ENCODE results near the gene IL22RA2.
"Not testable (repeated sequence)": the region's sequence is repeated elsewhere in the genome, so short reads cannot be mapped to it uniquely, and the experiment has no call there.

Gene IL22RA2

DNA sequence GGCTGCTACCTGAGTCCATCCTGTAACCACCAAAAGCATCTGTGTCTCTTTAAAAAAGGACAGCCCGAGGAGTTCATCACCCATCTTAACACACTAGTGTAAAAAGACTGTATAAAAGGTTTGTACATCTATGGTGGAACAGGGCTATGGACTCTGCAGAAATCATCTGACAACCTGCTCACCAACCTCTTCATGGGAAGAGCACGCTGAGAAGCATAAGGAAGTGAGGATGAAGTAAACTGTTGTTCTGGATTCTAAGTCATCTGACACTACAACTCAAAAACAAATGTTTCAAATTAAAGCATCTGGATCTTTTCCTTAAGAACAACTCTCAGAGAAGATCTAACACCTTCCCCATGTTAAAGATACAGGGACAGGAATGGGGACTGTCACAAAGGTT lies 40.4 kb upstream of the IL22RA2 start:
- Histone ChIP-seq H3K27ac (ENCODE audit: low read depth, low read length) (no peak overlapping the region), H3K9ac (ENCODE audit: low read length) (no peak overlapping the region), H3K36me3 (ENCODE audit: control insufficient read depth, insufficient read depth, low read length) (peaks cover 51% of the 10 kb centered on the region), H3K4me3 (ENCODE audit: low read depth, low read length) (no peak overlapping the region), H3K27me3 (ENCODE audit: control insufficient read depth, insufficient read depth, low read length) (no peaks in the 10 kb centered on the region), H3K9me3 (ENCODE audit: control insufficient read depth, insufficient read depth, low read depth, low read length) (peaks cover 37% of the 10 kb centered on the region), H3K4me1 (ENCODE audit: control insufficient read depth, insufficient read depth, low read length) (peaks cover 13% of the 10 kb centered on the region)

DNA sequence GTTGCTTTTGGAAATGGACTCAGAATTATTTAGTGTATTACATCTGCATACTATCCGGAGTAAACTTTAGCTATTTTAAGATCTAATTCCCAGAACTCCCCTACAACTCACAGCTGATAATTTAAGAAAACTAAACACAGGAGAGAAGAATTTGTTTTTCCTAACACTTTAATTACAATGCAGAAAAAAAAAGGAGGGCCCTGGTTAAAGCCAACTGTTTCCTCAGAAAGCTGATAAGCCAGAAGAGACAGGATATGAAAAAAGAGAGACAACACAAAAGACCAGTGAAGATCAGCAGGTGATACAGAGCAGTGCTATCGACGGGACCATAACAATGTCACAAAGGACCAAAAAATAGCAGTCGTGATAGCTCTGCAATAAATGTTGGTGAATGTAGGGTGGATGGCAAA lies 39.9 kb upstream of the IL22RA2 start:
- peaks cover 41% of the 10 kb centered on the region for H3K9me3 ChIP-seq (ENCODE audit: control insufficient read depth, insufficient read depth, low read depth, low read length)
- no peak overlapping the region for H3K9ac ChIP-seq (ENCODE audit: low read length)
- no peaks in the 10 kb centered on the region for H3K27me3 ChIP-seq (ENCODE audit: control insufficient read depth, insufficient read depth, low read length)
- no peak overlapping the region for H3K4me3 ChIP-seq (ENCODE audit: low read depth, low read length)
- H3K4me1 ChIP-seq (ENCODE audit: control insufficient read depth, insufficient read depth, low read length): peaks cover 13% of the 10 kb centered on the region
- peaks cover 54% of the 10 kb centered on the region for H3K36me3 ChIP-seq (ENCODE audit: control insufficient read depth, insufficient read depth, low read length)
- no peak overlapping the region for H3K27ac ChIP-seq (ENCODE audit: low read depth, low read length)

DNA sequence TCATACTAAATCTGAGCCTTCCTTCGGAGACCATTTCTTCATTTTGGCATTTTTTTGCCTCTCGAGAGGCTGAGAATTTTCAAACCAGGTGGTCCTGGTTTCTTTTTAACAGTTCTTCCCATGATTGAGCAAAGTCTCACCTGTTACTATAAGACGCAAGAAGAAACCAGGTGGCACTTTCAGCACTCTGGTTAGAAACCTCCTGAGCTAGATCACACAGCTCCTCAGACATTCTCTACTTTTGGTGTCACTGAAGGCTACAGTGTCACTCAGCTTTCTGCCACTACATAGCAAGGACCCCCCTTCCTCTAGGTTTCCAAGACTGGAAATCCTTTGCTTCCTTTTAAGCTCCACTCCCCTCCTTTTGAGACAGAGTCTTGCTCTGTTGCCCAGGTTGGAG lies 38.5 kb upstream of the IL22RA2 start:
- Histone ChIP-seq H3K27me3 (ENCODE audit: control insufficient read depth, insufficient read depth, low read length) (no peaks in the 10 kb centered on the region), H3K4me1 (ENCODE audit: control insufficient read depth, insufficient read depth, low read length) (0 out of 2 replicates have a peak, but pooled peaks cover 2% of the 10 kb centered on the region), H3K9ac (ENCODE audit: low read length) (no peak overlapping the region), H3K27ac (ENCODE audit: low read depth, low read length) (no peak overlapping the region), H3K36me3 (ENCODE audit: control insufficient read depth, insufficient read depth, low read length) (peaks cover 54% of the 10 kb centered on the region), H3K4me3 (ENCODE audit: low read depth, low read length) (no peak overlapping the region), H3K9me3 (ENCODE audit: control insufficient read depth, insufficient read depth, low read depth, low read length) (peaks cover 52% of the 10 kb centered on the region)

DNA sequence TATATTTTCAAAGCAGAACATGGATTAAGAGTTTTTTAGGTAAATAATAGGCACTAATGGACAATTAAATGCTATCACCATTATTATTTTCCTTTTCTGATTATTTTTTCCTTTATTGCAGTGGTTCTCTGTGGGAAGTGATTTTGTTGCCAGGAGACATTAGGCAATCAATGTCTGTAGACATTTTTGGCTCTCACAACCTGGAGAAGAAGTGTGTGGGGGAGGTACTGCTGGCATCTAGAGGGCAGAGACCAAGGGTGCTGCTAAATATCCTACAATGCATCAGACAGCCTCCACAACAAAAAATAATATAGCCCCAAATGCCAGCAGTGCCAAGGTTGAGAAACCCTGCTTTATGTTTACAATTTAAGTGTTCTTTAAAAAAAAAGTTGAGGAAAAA lies 37.5 kb upstream of the IL22RA2 start:
- H3K4me3 ChIP-seq (ENCODE audit: low read depth, low read length): no peak overlapping the region
- H3K27ac ChIP-seq (ENCODE audit: low read depth, low read length): no peak overlapping the region
- no peak overlapping the region for H3K9ac ChIP-seq (ENCODE audit: low read length)
- peaks cover 63% of the 10 kb centered on the region for H3K36me3 ChIP-seq (ENCODE audit: control insufficient read depth, insufficient read depth, low read length)
- H3K9me3 ChIP-seq (ENCODE audit: control insufficient read depth, insufficient read depth, low read depth, low read length): peaks cover 52% of the 10 kb centered on the region
- no peaks in the 10 kb centered on the region for H3K4me1 ChIP-seq (ENCODE audit: control insufficient read depth, insufficient read depth, low read length)
- no peaks in the 10 kb centered on the region for H3K27me3 ChIP-seq (ENCODE audit: control insufficient read depth, insufficient read depth, low read length)

DNA sequence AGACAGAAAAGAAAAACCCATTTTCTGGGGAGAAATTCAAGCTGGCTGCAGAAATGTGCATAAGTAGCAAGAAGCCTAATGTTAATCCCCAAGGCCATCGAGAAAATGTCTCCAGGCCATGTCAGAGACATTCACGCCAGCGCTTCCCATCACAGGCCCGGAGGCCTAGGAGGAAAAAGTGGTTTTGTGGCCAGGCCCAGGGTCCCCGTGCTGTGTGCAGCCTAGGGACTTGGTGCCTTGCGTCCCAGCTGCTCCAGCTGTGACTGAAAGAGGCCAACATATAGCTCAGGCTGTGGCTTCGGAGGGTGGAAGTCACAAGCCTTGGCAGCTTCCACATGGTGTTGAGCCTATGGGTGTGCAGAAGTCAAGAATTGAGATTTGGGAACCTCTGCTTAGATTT lies 34.8 kb upstream of the IL22RA2 start:
- no peaks in the 10 kb centered on the region for H3K27me3 ChIP-seq (ENCODE audit: control insufficient read depth, insufficient read depth, low read length)
- no peak overlapping the region for H3K9ac ChIP-seq (ENCODE audit: low read length)
- H3K27ac ChIP-seq (ENCODE audit: low read depth, low read length): no peak overlapping the region
- H3K4me1 ChIP-seq (ENCODE audit: control insufficient read depth, insufficient read depth, low read length): no peaks in the 10 kb centered on the region
- peaks cover 70% of the 10 kb centered on the region for H3K36me3 ChIP-seq (ENCODE audit: control insufficient read depth, insufficient read depth, low read length)
- no peak overlapping the region for H3K4me3 ChIP-seq (ENCODE audit: low read depth, low read length)
- H3K9me3 ChIP-seq (ENCODE audit: control insufficient read depth, insufficient read depth, low read depth, low read length): peaks cover 48% of the 10 kb centered on the region

DNA sequence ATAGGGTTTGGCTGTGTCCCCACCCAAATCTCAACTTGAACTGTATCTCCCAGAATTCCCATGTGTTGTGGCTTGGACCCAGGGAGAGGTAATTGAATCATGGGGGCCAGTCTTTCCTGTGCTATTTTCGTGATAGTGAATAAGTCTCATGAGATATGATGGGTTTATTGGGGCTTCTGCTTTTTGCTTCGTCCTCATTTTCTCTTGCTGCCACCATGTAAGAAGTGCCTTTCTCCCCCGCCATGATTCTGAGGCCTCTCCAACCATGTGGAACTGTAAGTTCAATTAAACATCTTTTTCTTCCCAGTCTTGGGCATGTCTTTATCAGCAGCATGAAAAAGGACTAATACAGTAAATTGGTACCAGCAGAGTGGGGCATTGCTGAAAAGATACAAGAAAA lies 34.0 kb upstream of the IL22RA2 start:
- peaks cover 74% of the 10 kb centered on the region for H3K36me3 ChIP-seq (ENCODE audit: control insufficient read depth, insufficient read depth, low read length)
- not testable (repeated sequence) for H3K9ac ChIP-seq (ENCODE audit: low read length); H3K27me3 ChIP-seq (ENCODE audit: control insufficient read depth, insufficient read depth, low read length); H3K4me1 ChIP-seq (ENCODE audit: control insufficient read depth, insufficient read depth, low read length); H3K4me3 ChIP-seq (ENCODE audit: low read depth, low read length); H3K27ac ChIP-seq (ENCODE audit: low read depth, low read length)
- peaks cover 46% of the 10 kb centered on the region for H3K9me3 ChIP-seq (ENCODE audit: control insufficient read depth, insufficient read depth, low read depth, low read length)

DNA sequence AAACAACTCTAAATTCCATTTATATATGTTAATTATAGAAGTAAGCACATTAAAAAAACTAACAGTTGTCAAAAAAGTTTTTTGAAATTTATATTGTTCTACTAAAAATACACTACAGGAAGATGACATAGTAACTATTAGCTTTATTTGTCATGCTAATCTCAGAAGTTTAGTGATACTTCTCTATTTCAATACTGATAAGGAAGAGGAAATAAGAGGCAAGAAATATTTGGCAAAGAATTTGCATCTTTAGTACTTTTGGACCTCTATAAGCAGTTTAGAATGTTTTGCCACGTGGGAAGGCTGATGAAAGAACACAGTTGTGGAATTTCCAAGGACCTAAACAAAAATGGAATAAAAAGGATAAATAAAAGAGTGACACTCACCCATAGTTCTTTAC lies 33.1 kb upstream of the IL22RA2 start:
- Histone ChIP-seq H3K4me1 (ENCODE audit: control insufficient read depth, insufficient read depth, low read length) (no peaks in the 10 kb centered on the region), H3K27ac (ENCODE audit: low read depth, low read length) (no peak overlapping the region), H3K9ac (ENCODE audit: low read length) (no peak overlapping the region), H3K27me3 (ENCODE audit: control insufficient read depth, insufficient read depth, low read length) (no peaks in the 10 kb centered on the region), H3K9me3 (ENCODE audit: control insufficient read depth, insufficient read depth, low read depth, low read length) (peaks cover 38% of the 10 kb centered on the region), H3K4me3 (ENCODE audit: low read depth, low read length) (no peak overlapping the region), H3K36me3 (ENCODE audit: control insufficient read depth, insufficient read depth, low read length) (peaks cover 70% of the 10 kb centered on the region)

DNA sequence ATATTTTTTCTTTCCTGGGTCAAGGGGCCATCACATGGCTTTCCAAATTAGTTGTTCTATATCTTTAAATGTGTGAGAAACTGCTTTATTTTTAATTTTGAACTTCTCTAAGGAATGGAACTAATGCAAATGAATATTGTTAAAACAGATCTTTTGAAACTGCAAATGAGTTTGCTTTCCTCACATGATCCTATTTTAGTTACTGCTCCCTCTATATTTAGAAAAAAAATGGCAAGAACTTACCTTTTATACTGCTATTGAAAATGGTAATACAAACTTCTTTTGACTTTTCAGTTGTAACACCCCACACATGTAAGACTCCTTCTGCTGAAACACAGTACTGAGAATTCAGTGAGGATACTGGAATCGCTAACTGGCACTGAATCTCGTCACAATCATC lies 29.8 kb upstream of the IL22RA2 start:
- no peak overlapping the region for H3K9ac ChIP-seq (ENCODE audit: low read length)
- peaks cover 74% of the 10 kb centered on the region for H3K36me3 ChIP-seq (ENCODE audit: control insufficient read depth, insufficient read depth, low read length)
- H3K4me3 ChIP-seq (ENCODE audit: low read depth, low read length): no peak overlapping the region
- H3K9me3 ChIP-seq (ENCODE audit: control insufficient read depth, insufficient read depth, low read depth, low read length): peaks cover 10% of the 10 kb centered on the region
- no peaks in the 10 kb centered on the region for H3K4me1 ChIP-seq (ENCODE audit: control insufficient read depth, insufficient read depth, low read length)
- H3K27ac ChIP-seq (ENCODE audit: low read depth, low read length): no peak overlapping the region
- no peaks in the 10 kb centered on the region for H3K27me3 ChIP-seq (ENCODE audit: control insufficient read depth, insufficient read depth, low read length)

DNA sequence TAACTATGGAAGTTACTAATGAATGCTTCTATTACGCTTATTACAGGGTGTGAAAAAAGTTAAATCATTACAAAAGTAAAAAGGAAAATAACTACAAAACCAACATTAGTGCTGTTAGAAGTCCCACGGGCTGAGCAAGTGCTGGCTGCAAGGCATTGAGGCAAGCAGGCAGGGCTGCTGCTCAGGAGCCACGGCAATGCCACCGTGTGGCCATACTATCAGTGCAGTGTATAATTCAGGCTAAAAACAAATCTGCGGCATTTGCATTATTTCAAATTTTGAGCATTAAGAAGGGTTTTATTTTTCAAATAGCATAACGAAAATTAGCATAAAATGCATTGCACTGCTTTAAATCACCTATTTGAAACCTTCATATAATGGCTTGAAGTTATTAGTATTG lies 28.6 kb upstream of the IL22RA2 start:
- Histone ChIP-seq H3K9me3 (ENCODE audit: control insufficient read depth, insufficient read depth, low read depth, low read length) (0 out of 2 replicates have a peak, but pooled peaks cover under 1% of the 10 kb centered on the region), H3K4me3 (ENCODE audit: low read depth, low read length) (no peak overlapping the region), H3K9ac (ENCODE audit: low read length) (no peak overlapping the region), H3K27me3 (ENCODE audit: control insufficient read depth, insufficient read depth, low read length) (no peaks in the 10 kb centered on the region), H3K27ac (ENCODE audit: low read depth, low read length) (no peak overlapping the region), H3K36me3 (ENCODE audit: control insufficient read depth, insufficient read depth, low read length) (peaks cover 83% of the 10 kb centered on the region), H3K4me1 (ENCODE audit: control insufficient read depth, insufficient read depth, low read length) (no peaks in the 10 kb centered on the region)

DNA sequence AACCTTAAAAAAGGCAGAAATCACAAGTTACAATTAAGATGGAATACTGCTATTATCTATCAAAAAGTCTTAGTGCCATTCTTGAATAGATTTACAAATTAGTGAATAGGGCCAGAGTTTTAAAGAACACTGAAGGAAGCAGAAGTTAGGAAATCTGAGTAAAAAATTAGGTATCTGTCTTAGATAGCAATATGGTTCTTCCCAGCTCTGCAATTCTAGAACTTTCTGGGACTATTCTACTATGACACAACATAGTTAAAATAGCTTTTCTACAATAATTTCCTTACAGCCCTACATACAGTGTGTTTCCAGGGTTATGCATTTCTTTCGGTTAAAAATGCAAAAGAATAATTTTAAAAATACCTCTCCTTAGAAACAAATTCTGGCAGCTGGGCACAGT lies 27.6 kb upstream of the IL22RA2 start:
- no peak overlapping the region for H3K27ac ChIP-seq (ENCODE audit: low read depth, low read length)
- no peak overlapping the region for H3K4me3 ChIP-seq (ENCODE audit: low read depth, low read length)
- H3K9me3 ChIP-seq (ENCODE audit: control insufficient read depth, insufficient read depth, low read depth, low read length): no peaks in the 10 kb centered on the region
- no peaks in the 10 kb centered on the region for H3K4me1 ChIP-seq (ENCODE audit: control insufficient read depth, insufficient read depth, low read length)
- H3K27me3 ChIP-seq (ENCODE audit: control insufficient read depth, insufficient read depth, low read length): no peaks in the 10 kb centered on the region
- no peak overlapping the region for H3K9ac ChIP-seq (ENCODE audit: low read length)
- H3K36me3 ChIP-seq (ENCODE audit: control insufficient read depth, insufficient read depth, low read length): peaks cover 74% of the 10 kb centered on the region

DNA sequence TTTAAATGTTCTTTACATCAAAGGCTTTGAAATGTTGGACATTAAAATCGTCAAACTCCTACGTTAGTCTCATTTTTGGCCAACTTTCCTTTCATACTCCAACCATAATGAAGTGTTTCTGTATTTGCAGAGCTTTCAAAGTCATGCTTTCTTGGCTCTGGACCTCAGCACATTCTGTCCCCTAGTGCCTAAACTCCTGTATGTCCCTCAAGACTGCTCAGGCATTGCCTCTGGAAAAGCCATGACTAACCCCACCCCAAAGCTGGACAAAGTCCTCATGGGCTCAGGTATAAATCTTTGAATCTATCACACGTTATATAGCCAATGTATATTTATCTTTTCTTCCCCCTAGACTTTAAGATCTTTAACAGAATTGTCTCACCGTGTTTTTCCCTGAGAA lies 26.8 kb upstream of the IL22RA2 start:
- no peak overlapping the region for H3K9ac ChIP-seq (ENCODE audit: low read length)
- H3K9me3 ChIP-seq (ENCODE audit: control insufficient read depth, insufficient read depth, low read depth, low read length): no peaks in the 10 kb centered on the region
- peaks cover 67% of the 10 kb centered on the region for H3K36me3 ChIP-seq (ENCODE audit: control insufficient read depth, insufficient read depth, low read length)
- H3K27ac ChIP-seq (ENCODE audit: low read depth, low read length): no peak overlapping the region
- no peaks in the 10 kb centered on the region for H3K4me1 ChIP-seq (ENCODE audit: control insufficient read depth, insufficient read depth, low read length)
- H3K27me3 ChIP-seq (ENCODE audit: control insufficient read depth, insufficient read depth, low read length): no peaks in the 10 kb centered on the region
- no peak overlapping the region for H3K4me3 ChIP-seq (ENCODE audit: low read depth, low read length)

All from HUES6 (cell line).